HG03045 (cell line): ENCODE measurements around the gene COPRS.
A peak's percentile ranks its signal among the peaks of the same experiment; 100 is the strongest.

ENCODE experiments used
- ATAC-seq: cut with Tn5 transposase; IDR thresholded peaks from one replicate; pipeline ENCODE4 v1.9.1; 2021; ENCODE audit warnings: mild to moderate bottlenecking, moderate library complexity; ENCODE audit not compliant: unreplicated experiment

Gene COPRS

GRCh38 chr17:31858642-31859486 is at the start of gene COPRS:
TSS of gene COPRS (minus strand) at chr17:31859244. CDS start at chr17:31859199, 45 bp downstream.
- peak; percentile 80 for ATAC-seq

GRCh38 chr17:31908386-31908785 is 49.3 kb upstream of the COPRS start:
- no peak for ATAC-seq

- ATAC-seq: no peak
Observed at GRCh38 chr17:31907342-31907962, 48.4 kb upstream of the COPRS start.

GRCh38 chr17:31903401-31903800 is 44.4 kb upstream of the COPRS start:
- no peak for ATAC-seq

- no peak for ATAC-seq
Observed at GRCh38 chr17:31902693-31903092, 43.6 kb upstream of the COPRS start.

GRCh38 chr17:31900877-31901276 is 41.8 kb upstream of the COPRS start:
- no peak for ATAC-seq

GRCh38 chr17:31888124-31888523 is 29.1 kb upstream of the COPRS start:
- ATAC-seq: no peak

- no peak for ATAC-seq
Observed at GRCh38 chr17:31882571-31882970, 23.5 kb upstream of the COPRS start.

GRCh38 chr17:31880311-31880710 is 21.3 kb upstream of the COPRS start:
- no peak for ATAC-seq

- no peak for ATAC-seq
Observed at GRCh38 chr17:31878703-31879073, 19.6 kb upstream of the COPRS start.

GRCh38 chr17:31877911-31878702 is 19.1 kb upstream of the COPRS start:
- ATAC-seq: no peak

GRCh38 chr17:31877341-31877740 is 18.3 kb upstream of the COPRS start:
- ATAC-seq: no peak

- ATAC-seq: no peak
Observed at GRCh38 chr17:31875081-31875480, 16.0 kb upstream of the COPRS start.

- no peak for ATAC-seq
Observed at GRCh38 chr17:31869797-31870568, 10.9 kb upstream of the COPRS start.

- no peak for ATAC-seq
Observed at GRCh38 chr17:31869031-31869430, 10.0 kb upstream of the COPRS start.

GRCh38 chr17:31859487-31860008 is 504 bp upstream of the COPRS start:
- no peak for ATAC-seq

GRCh38 chr17:31857920-31858641 is 963 bp downstream of the COPRS start:
- ATAC-seq: no peak

GRCh38 chr17:31856750-31857149 is 2.3 kb downstream of the COPRS start:
- no peak for ATAC-seq

GRCh38 chr17:31854672-31855071 is 4.4 kb downstream of the COPRS start:
- ATAC-seq: no peak

GRCh38 chr17:31853911-31854470 is 5.1 kb downstream of the COPRS start:
- no peak for ATAC-seq
